ENCODE results near the gene TRIM44.

Gene TRIM44
- total RNA-seq: 94.4 reads per million, percentile 81 among the genes with 10 or more reads in this experiment

- peak; percentile 65 for DNase-seq
These were observed at the start of gene TRIM44 for GRCh38 chr11:35662649-35663407. Gene TRIM44 (plus strand): TSS chr11:35662775. CDS start chr11:35663112, 337 bp downstream.

- DNase-seq: no peak
These were observed 47.5 kb upstream of the TRIM44 start for GRCh38 chr11:35614939-35615569.

- peak; percentile 16 for DNase-seq
These were observed 46.4 kb upstream of the TRIM44 start for GRCh38 chr11:35615921-35616900.

GRCh38 chr11:35617316-35617686 is 45.3 kb upstream of the TRIM44 start:
- no peak for DNase-seq

- no peak for DNase-seq
These were observed 44.7 kb upstream of the TRIM44 start, which contains the start of gene FJX1 for GRCh38 chr11:35617687-35618496. Gene FJX1 (plus strand): TSS chr11:35618460. CDS start chr11:35618637, 177 bp downstream.

- no peak for DNase-seq
These were observed 44.0 kb upstream of the TRIM44 start for GRCh38 chr11:35618497-35619115.

- no peak for DNase-seq
These were observed 43.3 kb upstream of the TRIM44 start for GRCh38 chr11:35619116-35619854.

GRCh38 chr11:35619855-35620640 is 42.5 kb upstream of the TRIM44 start:
- DNase-seq: no peak

- DNase-seq: no peak
These were observed 41.8 kb upstream of the TRIM44 start for GRCh38 chr11:35620795-35621194.

- DNase-seq: no peak
These were observed 41.0 kb upstream of the TRIM44 start for GRCh38 chr11:35621620-35622019.

GRCh38 chr11:35622070-35622469 is 40.5 kb upstream of the TRIM44 start:
- no peak for DNase-seq

- no peak for DNase-seq
These were observed 38.9 kb upstream of the TRIM44 start for GRCh38 chr11:35623621-35624168.

GRCh38 chr11:35624316-35624715 is 38.3 kb upstream of the TRIM44 start:
- no peak for DNase-seq

- DNase-seq: no peak
These were observed 37.8 kb upstream of the TRIM44 start for GRCh38 chr11:35624781-35625180.

- no peak for DNase-seq
These were observed 36.1 kb upstream of the TRIM44 start for GRCh38 chr11:35626501-35626900.

GRCh38 chr11:35629511-35629910 is 33.1 kb upstream of the TRIM44 start:
- no peak for DNase-seq

- DNase-seq: no peak
These were observed 32.7 kb upstream of the TRIM44 start for GRCh38 chr11:35629914-35630313.

- DNase-seq: no peak
These were observed 30.7 kb upstream of the TRIM44 start for GRCh38 chr11:35631891-35632290.

GRCh38 chr11:35632301-35632700 is 30.3 kb upstream of the TRIM44 start:
- DNase-seq: no peak

Data from effector CD4-positive, alpha-beta T cell (primary cell).